GM18511 (cell line): Measurements from ENCODE around the gene CCAR1.
A peak's percentile ranks its signal among the peaks of the same experiment; 100 is the strongest.
"Not testable (repeated sequence)": the region's sequence is repeated elsewhere in the genome, so short reads cannot be mapped to it uniquely, and the experiment has no call there.

Experiments
- ATAC-seq: cut with Tn5 transposase; IDR thresholded peaks from one replicate; pipeline ENCODE4 v1.9.1; 2021; ENCODE audit warnings: mild to moderate bottlenecking, moderate library complexity; ENCODE audit not compliant: unreplicated experiment

Gene CCAR1

GRCh38 chr10:68827592-68827959 lies 106.5 kb downstream of the CCAR1 start:
- ATAC-seq = peak; percentile 42

- ATAC-seq = peak; percentile 50
These were observed 107.1 kb downstream of the CCAR1 start for GRCh38 chr10:68828083-68828601.

DNA sequence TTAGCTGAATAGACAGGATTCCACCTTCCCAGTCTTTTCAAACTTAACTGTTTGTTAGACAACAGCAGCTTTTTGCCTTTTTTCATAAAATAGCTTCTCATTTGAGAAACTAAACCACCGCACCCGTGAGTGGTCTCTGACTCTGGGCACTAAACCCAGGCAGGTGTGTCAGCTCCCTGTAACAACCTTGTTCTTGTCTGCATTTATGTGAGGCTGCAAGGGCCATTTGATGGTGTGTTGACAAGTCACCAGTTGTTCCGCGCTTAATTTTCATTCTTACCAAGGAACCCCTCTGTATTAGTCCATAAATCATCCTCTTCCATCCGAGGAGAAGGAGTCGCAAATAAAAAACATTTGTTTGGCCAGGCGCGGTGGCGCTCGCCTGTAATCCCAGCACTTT lies 107.8 kb downstream of the CCAR1 start:
- ATAC-seq = no peak

DNA sequence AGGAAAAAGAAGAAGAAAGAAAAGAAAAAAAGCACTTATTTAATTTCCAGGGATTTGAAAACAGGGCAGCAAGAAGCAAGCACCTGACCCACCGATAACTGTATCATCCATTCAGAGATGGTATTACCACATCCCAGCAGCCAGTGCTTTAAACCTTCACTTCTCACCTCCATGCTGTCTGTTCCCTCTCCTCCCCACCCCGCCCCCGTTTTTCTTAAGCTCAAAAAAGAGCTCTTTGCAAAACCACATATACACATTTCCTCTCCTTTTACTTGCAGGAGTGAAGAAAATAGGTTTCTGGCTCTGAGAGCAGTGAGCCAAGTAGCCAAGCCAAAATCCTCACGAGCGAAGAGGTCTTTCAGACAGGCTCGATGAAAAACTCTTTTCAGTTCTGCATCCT lies 108.5 kb downstream of the CCAR1 start:
- ATAC-seq = no peak

- no peak for ATAC-seq
These were observed 108.9 kb downstream of the CCAR1 start for GRCh38 chr10:68829952-68830351.

DNA sequence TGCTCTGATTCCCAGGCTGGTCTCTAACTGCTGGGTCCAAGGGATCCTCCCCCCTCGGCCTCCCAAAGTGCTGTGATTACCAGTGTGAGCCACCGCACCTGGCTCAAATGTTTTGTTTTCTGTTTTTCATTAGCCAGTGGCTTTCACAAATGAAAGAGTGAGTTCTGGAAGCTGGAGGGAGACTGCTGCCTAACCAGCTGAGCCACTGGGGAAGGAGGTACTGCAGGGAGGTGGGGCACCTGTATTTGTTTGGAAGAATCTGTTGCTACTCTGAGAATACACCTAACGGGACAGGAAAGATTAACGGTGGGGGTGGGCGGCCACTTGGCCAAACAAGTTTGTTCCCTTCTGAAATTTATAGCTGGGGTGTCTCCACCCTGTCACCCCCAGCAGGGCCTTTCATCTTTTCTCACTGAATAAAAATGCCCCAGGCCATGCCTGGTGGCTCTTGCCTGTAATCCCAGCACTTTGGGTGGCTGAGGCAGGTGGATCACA lies 111.0 kb downstream of the CCAR1 start:
- ATAC-seq = no peak

DNA sequence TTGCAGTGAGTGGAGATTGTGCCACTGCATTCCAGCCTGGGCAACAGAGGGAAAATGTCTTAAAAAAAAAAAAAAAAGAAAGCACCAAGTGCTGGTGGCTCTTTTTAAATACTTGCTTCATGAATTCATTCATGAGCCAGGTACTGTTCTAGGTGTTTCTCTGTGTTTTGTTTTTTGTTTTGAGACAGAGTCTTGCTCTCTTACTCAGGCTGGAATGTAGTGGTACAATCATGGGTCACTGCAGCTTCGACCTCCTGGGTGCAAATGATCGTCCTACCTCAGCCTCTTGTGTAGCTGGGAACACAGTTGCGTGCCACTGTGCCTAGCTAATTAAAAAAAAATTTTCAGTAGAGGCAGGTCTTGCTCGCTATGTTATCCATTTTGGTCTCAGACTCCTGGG lies 111.6 kb downstream of the CCAR1 start:
- ATAC-seq = no peak

DNA sequence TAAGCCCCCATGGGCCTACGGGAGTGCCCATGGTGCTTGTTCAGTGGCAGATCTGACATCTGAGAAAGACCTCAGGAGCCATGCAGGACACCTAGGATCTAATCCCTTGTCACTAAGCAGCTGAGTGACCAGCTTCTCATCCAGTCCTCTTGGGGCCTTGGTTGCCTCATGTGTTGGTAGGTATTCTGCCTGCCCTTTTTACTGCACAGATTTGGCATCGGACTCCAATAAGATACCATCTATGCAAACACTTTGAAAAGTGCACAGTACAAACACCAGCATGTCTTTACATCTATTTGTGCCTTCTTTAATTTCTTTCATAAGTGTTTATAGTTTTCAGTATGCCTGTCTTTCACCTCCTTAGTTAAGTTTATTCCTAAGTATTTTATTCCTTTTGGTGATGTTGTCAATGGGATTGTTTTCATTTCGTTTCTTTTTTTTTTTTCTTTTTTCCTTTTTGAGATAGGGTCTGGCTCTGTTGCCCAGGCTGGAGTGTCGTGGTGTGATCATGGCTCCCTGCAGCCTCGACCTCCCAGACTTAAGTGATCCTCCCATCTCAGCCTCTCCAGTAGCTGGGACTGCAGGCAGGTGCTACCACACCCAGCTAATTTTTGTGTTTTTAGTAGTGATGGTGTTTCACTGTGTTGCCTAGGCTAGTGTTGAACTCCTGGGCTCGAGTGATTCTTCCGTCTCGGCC lies 116.7 kb downstream of the CCAR1 start:
- ATAC-seq = no peak

GRCh38 chr10:68840650-68841049 lies 119.6 kb downstream of the CCAR1 start:
- not testable (repeated sequence) for ATAC-seq
